Measurements from ENCODE around the gene BEST4. TPM values are rescaled to one million over a fixed set of nuclear protein-coding genes. Genes with fewer than 3 reads are reported as not detected.

The BEST4 gene
- total and polyA plus RNA-seq, 2 experiments from 2014 or later, result 0.48 to 0.83 TPM

DNA sequence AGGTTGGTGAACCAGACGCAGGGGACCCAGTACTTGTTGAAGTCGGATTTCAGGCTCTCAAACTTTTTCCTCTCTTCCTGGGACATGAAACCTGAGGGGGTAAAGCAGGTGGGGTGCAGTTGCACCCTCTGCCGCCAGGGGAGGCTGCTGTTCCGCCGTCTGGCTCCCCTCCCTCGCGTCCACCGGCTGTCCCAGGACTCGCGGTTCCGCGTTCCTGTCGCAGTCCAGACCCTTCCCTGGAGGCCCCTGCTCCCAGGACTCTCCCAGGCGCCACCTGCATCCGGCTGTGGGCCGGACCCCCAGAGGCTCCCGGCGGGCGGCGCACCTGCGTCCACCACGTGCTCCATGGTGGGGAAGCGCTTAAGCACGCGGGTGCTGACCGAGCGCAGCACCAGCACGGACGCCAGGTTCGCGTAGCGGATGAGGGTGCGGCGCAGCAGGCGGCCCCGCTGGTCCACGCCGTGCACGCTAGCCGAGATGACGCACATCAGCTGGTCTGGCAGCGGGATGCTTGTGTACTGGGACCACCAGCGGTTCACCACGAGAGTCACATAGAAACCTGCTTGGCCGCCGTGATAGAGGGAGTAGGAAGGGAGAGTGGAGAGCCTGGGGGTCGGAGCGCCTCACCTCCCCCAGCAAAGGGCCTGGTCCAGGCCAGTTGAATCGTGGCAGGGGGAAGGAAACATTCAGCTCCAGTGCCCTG, 1.7 kb downstream of the BEST4 start:
- Histone ChIP-seq H3K79me2 (no peaks in the 10 kb centered on the region), H3K27ac (peak overlapping the region; percentile 75), H3K4me2 (peak overlapping the region; percentile 96), H4K20me1 (ENCODE audit: insufficient read depth, poor library complexity, severe bottlenecking) (no peaks in the 10 kb centered on the region), H3K36me3 (replicated peaks; ENCODE audit: insufficient read depth, low read depth) (no peaks in the 10 kb centered on the region), H3K9me3 (ENCODE audit: low read depth) (no peaks in the 10 kb centered on the region), H3K27me3 (no peaks in the 10 kb centered on the region), H3K9me2 (replicated peaks; ENCODE audit: insufficient read depth) (no peaks in the 10 kb centered on the region), H3K4me3 (no peak overlapping the region), H2AFZ (peak overlapping the region; percentile 88), H3K4me1 (ENCODE audit: insufficient read depth) (peaks cover 21% of the 10 kb centered on the region)
- peak; percentile 89 for DNase-seq (ENCODE audit: low spot score)
- TF ChIP-seq, protein P1, sequence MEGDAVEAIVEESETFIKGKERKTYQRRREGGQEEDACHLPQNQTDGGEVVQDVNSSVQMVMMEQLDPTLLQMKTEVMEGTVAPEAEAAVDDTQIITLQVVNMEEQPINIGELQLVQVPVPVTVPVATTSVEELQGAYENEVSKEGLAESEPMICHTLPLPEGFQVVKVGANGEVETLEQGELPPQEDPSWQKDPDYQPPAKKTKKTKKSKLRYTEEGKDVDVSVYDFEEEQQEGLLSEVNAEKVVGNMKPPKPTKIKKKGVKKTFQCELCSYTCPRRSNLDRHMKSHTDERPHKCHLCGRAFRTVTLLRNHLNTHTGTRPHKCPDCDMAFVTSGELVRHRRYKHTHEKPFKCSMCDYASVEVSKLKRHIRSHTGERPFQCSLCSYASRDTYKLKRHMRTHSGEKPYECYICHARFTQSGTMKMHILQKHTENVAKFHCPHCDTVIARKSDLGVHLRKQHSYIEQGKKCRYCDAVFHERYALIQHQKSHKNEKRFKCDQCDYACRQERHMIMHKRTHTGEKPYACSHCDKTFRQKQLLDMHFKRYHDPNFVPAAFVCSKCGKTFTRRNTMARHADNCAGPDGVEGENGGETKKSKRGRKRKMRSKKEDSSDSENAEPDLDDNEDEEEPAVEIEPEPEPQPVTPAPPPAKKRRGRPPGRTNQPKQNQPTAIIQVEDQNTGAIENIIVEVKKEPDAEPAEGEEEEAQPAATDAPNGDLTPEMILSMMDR (IDR thresholded peaks at IDR 0.05; ENCODE audit: poor library complexity), result peak; percentile 92
- TF ChIP-seq EZH2phosphoT487 (IDR thresholded peaks at IDR 0.05; ENCODE audit: low read depth, severe bottlenecking, unreplicated experiment), result no peak
- 8% methylated on average over 33 of the region's 49 CpGs for WGBS (ENCODE audit: low lambda C conversion rate, missing lambda C conversion rate)

DNA sequence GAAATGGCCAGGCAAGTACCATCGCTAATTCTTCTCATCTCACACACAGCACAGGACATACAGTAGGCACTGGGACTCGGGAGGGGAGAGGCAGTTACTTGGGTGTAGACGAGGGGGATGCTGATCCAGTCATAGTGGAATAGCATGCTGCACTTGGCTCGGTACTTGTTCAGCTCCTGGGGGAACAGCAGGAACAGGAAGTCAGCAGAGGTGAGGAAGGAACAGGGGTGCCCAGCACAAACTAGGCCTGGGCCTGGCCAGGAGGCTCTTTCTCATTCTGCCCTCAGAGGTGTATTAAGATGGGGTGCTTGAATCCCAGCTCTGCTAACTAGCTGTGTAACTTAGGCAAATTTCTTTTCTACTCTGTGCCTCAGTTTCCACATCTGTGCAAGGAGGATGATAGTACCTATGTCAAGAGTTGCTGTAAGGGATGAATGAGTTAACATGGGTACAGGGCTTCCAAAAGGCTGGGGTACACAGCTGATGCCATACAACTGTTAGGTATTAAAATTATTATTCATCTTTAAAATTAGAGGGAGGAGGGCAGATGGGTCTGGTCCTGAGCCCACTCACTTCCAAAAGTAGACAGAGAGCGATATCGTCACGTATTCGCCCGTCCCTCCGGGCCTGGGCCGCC, 2.4 kb downstream of the BEST4 start:
- Histone ChIP-seq H3K36me3 (replicated peaks; ENCODE audit: insufficient read depth, low read depth) (no peaks in the 10 kb centered on the region), H3K4me2 (peak overlapping the region; percentile 96), H3K9me2 (replicated peaks; ENCODE audit: insufficient read depth) (no peaks in the 10 kb centered on the region), H4K20me1 (ENCODE audit: insufficient read depth, poor library complexity, severe bottlenecking) (no peaks in the 10 kb centered on the region), H3K27ac (no peak overlapping the region), H3K27me3 (no peaks in the 10 kb centered on the region), H3K4me1 (ENCODE audit: insufficient read depth) (peaks cover 21% of the 10 kb centered on the region), H2AFZ (no peak overlapping the region), H3K4me3 (no peak overlapping the region), H3K79me2 (no peaks in the 10 kb centered on the region), H3K9me3 (ENCODE audit: low read depth) (no peaks in the 10 kb centered on the region)
- TF ChIP-seq, protein P1 (IDR thresholded peaks at IDR 0.05; ENCODE audit: poor library complexity), result no peak
- no peak for TF ChIP-seq EZH2 (IDR thresholded peaks at IDR 0.05; ENCODE audit: borderline replicate concordance)
- no peak for TF ChIP-seq EZH2phosphoT487 (IDR thresholded peaks at IDR 0.05; ENCODE audit: low read depth, severe bottlenecking, unreplicated experiment)
- DNase-seq (ENCODE audit: low spot score), result no peak
- WGBS (ENCODE audit: low lambda C conversion rate, missing lambda C conversion rate), result 36% methylated on average over 11 of the region's 11 CpGs

DNA sequence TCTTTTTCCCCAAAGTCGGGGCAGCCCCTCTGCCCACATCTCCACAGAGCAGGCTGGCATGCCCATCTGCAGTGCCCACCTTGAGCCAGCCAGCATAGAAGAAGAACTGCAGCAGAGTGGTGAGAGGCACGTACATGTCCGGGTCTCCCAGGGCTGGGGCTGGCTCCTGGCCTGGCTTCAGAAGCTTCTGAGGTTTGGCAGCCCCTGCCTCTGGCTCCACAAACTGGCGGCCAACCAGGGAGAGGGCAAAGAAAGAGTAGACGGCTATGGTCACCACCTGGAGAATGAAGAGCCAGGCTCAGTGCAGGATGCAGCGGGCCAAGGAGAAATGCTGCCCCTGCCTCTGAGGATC, 3.0 kb downstream of the BEST4 start:
- H3K9me2 ChIP-seq (replicated peaks; ENCODE audit: insufficient read depth), result no peaks in the 10 kb centered on the region
- H3K27ac ChIP-seq, result no peak overlapping the region
- peak overlapping the region; percentile 98 for H3K4me2 ChIP-seq
- no peaks in the 10 kb centered on the region for H3K36me3 ChIP-seq (replicated peaks; ENCODE audit: insufficient read depth, low read depth)
- no peaks in the 10 kb centered on the region for H3K79me2 ChIP-seq
- TF ChIP-seq EZH2 (IDR thresholded peaks at IDR 0.05; ENCODE audit: borderline replicate concordance) (no peak), EZH2phosphoT487 (IDR thresholded peaks at IDR 0.05; ENCODE audit: low read depth, severe bottlenecking, unreplicated experiment) (no peak)
- TF ChIP-seq, protein P1 (IDR thresholded peaks at IDR 0.05; ENCODE audit: poor library complexity), result no peak
- no peak for DNase-seq (ENCODE audit: low spot score)
- H3K27me3 ChIP-seq, result no peaks in the 10 kb centered on the region
- H3K4me1 ChIP-seq (ENCODE audit: insufficient read depth), result peaks cover 21% of the 10 kb centered on the region
- H2AFZ ChIP-seq, result no peak overlapping the region
- no peak overlapping the region for H3K4me3 ChIP-seq
- no peaks in the 10 kb centered on the region for H4K20me1 ChIP-seq (ENCODE audit: insufficient read depth, poor library complexity, severe bottlenecking)
- no peaks in the 10 kb centered on the region for H3K9me3 ChIP-seq (ENCODE audit: low read depth)
- 90% methylated on average over 6 of the region's 6 CpGs for WGBS (ENCODE audit: low lambda C conversion rate, missing lambda C conversion rate)

All from hepatocyte (in vitro differentiated cells).